H9 (cell line): ENCODE measurements around the gene DNAH8. TPM values are rescaled to one million over a fixed set of nuclear protein-coding genes. Genes with fewer than 3 reads are reported as not detected.

ENCODE experiments used
- DNase-seq: peaks from one replicate; pipeline ENCODE4 v3.0.0-alpha.2; 2017
- H2AFZ ChIP-seq: one replicate; pipeline ENCODE4 v1.6.1; 2013; ENCODE audit warnings: mild to moderate bottlenecking, low read length, control low read depth, moderate library complexity
- H2AK5ac ChIP-seq: 2 replicates; pipeline ENCODE4 v1.6.1; 2013; ENCODE audit warnings: low read length, control low read depth, mixed read lengths; ENCODE audit not compliant: insufficient read length
- H2BK120ac ChIP-seq: one replicate; pipeline ENCODE4 v1.6.1; 2013; ENCODE audit warnings: low read depth, mild to moderate bottlenecking, low read length, control low read depth, inconsistent platforms; ENCODE audit not compliant: poor library complexity, severe bottlenecking
- H2BK12ac ChIP-seq: 2 replicates; pipeline ENCODE4 v1.6.1; 2013; ENCODE audit warnings: low read length, control low read depth, mixed read lengths, low read depth; ENCODE audit not compliant: insufficient read length
- H2BK15ac ChIP-seq: 2 replicates; pipeline ENCODE4 v1.6.1; 2013; ENCODE audit warnings: low read depth, low read length, control low read depth
- H2BK20ac ChIP-seq: one replicate; pipeline ENCODE4 v1.6.1; 2013; ENCODE audit warnings: low read depth, mild to moderate bottlenecking, low read length, control low read depth, inconsistent platforms; ENCODE audit not compliant: poor library complexity, severe bottlenecking
- H2BK5ac ChIP-seq: 2 replicates; pipeline ENCODE4 v1.6.1; 2013; ENCODE audit warnings: low read length, control low read depth, mixed read lengths; ENCODE audit not compliant: insufficient read length
- H3K14ac ChIP-seq: 2 replicates; pipeline ENCODE4 v1.6.1; 2013; ENCODE audit warnings: low read length, control low read depth; ENCODE audit not compliant: insufficient read depth
- H3K18ac ChIP-seq: 2 replicates; pipeline ENCODE4 v1.6.1; 2013; ENCODE audit warnings: low read depth, mild to moderate bottlenecking, mixed read lengths, low read length, control low read depth; ENCODE audit not compliant: insufficient read length
- H3K23ac ChIP-seq: 2 replicates; pipeline ENCODE4 v1.6.1; 2013; ENCODE audit warnings: low read length, control low read depth, mixed read lengths, low read depth; ENCODE audit not compliant: insufficient read length
- H3K23me2 ChIP-seq: 2 replicates; pipeline ENCODE4 v1.6.1; 2013; ENCODE audit warnings: low read depth, mild to moderate bottlenecking, mixed read lengths, low read length, control low read depth; ENCODE audit not compliant: insufficient read length, poor library complexity, severe bottlenecking
- H3K27ac ChIP-seq: 2 replicates; pipeline ENCODE4 v1.5.1; 2013; ENCODE audit warnings: low read length, control low read depth, mixed read lengths, low read depth; ENCODE audit not compliant: insufficient read length
- H3K27me3 ChIP-seq: 2 replicates; pipeline ENCODE4 v1.6.1; 2013; ENCODE audit warnings: low read length, control low read depth, inconsistent platforms; ENCODE audit not compliant: insufficient read depth
- H3K4ac ChIP-seq: 2 replicates; pipeline ENCODE4 v1.6.1; 2013; ENCODE audit warnings: low read depth, mild to moderate bottlenecking, control low read depth, inconsistent platforms, low read length, moderate library complexity
- H3K4me1 ChIP-seq: 2 replicates; pipeline ENCODE4 v1.6.1; 2013; ENCODE audit warnings: low read length, control low read depth, inconsistent platforms; ENCODE audit not compliant: insufficient read depth
- H3K4me2 ChIP-seq: 2 replicates; pipeline ENCODE4 v1.6.1; 2013; ENCODE audit warnings: low read length, control low read depth, mixed read lengths; ENCODE audit not compliant: insufficient read length, insufficient read depth
- H3K56ac ChIP-seq: 2 replicates; pipeline ENCODE4 v1.6.1; 2013; ENCODE audit warnings: low read depth, mild to moderate bottlenecking, mixed read lengths, low read length, control low read depth; ENCODE audit not compliant: insufficient read length
- H3K79me1 ChIP-seq: 2 replicates; pipeline ENCODE4 v1.6.1; 2013; ENCODE audit warnings: low read depth, mild to moderate bottlenecking, moderate library complexity, low read length, control low read depth, inconsistent platforms; ENCODE audit not compliant: insufficient read depth, poor library complexity, severe bottlenecking
- H3K79me2 ChIP-seq: 2 replicates; pipeline ENCODE4 v1.6.1; 2013; ENCODE audit warnings: low read length, control low read depth, inconsistent platforms; ENCODE audit not compliant: insufficient read depth
- H3K9ac ChIP-seq: 2 replicates; pipeline ENCODE4 v1.6.1; 2013; ENCODE audit warnings: low read length, control low read depth, mixed read lengths; ENCODE audit not compliant: insufficient read length; ENCODE audit errors: extremely low read depth
- H3K9me3 ChIP-seq: one replicate; pipeline ENCODE4 v1.6.1; 2013; ENCODE audit warnings: low read depth, low read length, inconsistent platforms; ENCODE audit not compliant: control insufficient read depth
- H3T11ph ChIP-seq: one replicate; pipeline ENCODE4 v1.6.1; 2013; ENCODE audit warnings: mild to moderate bottlenecking, low read length, control low read depth, inconsistent platforms
- H4K20me1 ChIP-seq: one replicate; pipeline ENCODE4 v1.6.1; 2013; ENCODE audit not compliant: control insufficient read depth, insufficient read length, insufficient read depth
- H4K5ac ChIP-seq: 2 replicates; pipeline ENCODE4 v1.6.1; 2013; ENCODE audit warnings: low read depth, mild to moderate bottlenecking, mixed read lengths, low read length, control low read depth; ENCODE audit not compliant: insufficient read length
- H4K8ac ChIP-seq: replicated peaks from 2 replicates; pipeline ENCODE4 v1.6.1; 2013; ENCODE audit warnings: low read length, control low read depth, mixed read lengths, low read depth; ENCODE audit not compliant: insufficient read length
- H4K91ac ChIP-seq: 2 replicates; pipeline ENCODE4 v1.6.1; 2013; ENCODE audit warnings: low read depth, mild to moderate bottlenecking, moderate library complexity, mixed read lengths, low read length, control low read depth; ENCODE audit not compliant: insufficient read length
- H3K27ac Mint-ChIP-seq, 3 experiments: 2 replicates in 2 of 3; 3 replicates in 1 of 3; pipeline ENCODE4 v1.8.0; 2020 to 2021; ENCODE audit warnings: mixed read lengths in 3 of 3, mild to moderate bottlenecking in 1 of 3, moderate library complexity in 1 of 3
- H3K27me3 Mint-ChIP-seq: 2 replicates; pipeline ENCODE4 v1.8.0; 2021; ENCODE audit warnings: low read depth, mild to moderate bottlenecking, moderate library complexity, mixed read lengths
- H3K36me3 Mint-ChIP-seq, 3 experiments: 2 replicates in 2 of 3; 3 replicates in 1 of 3; pipeline ENCODE4 v1.8.0; 2020 to 2021; ENCODE audit warnings: low read depth in 3 of 3, mixed read lengths in 3 of 3; ENCODE audit not compliant: insufficient read depth in 1 of 3
- H3K4me1 Mint-ChIP-seq, 2 experiments: 2 replicates each; pipeline ENCODE4 v1.8.0; 2020; ENCODE audit warnings: mixed read lengths in 2 of 2
- H3K4me3 Mint-ChIP-seq, 2 experiments: 2 replicates in 1 of 2; 3 replicates in 1 of 2; pipeline ENCODE4 v1.8.0; 2020 to 2021; ENCODE audit warnings: mild to moderate bottlenecking in 2 of 2, mixed read lengths in 2 of 2, moderate library complexity in 1 of 2
- H3K9me3 Mint-ChIP-seq, 2 experiments: 2 replicates in 1 of 2; 3 replicates in 1 of 2; pipeline ENCODE4 v1.8.0; 2020; ENCODE audit warnings: mild to moderate bottlenecking in 2 of 2, mixed read lengths in 2 of 2, moderate library complexity in 1 of 2
- WGBS: extraction: QIAGEN DNeasy Blood & Tissue Kit; methylation state at CpG from one replicate; pipeline ENCODE4 v1.1.7; 2013; ENCODE audit warnings: missing lambda C conversion rate, low lambda C conversion rate, mixed read lengths; ENCODE audit not compliant: insufficient read length; ENCODE audit errors: extremely low coverage; 5-methylcytosine and 5-hydroxymethylcytosine counted together
- total RNA-seq: library from RNA; stranded (reverse); gene quantifications from 2 replicates; pipeline ENCODE4 v1.2.1, GENCODE V29; 2021
- TF ChIP-seq, protein P1 (sequence below): fragments of 200-600 bp; sonication (generic); conservative IDR thresholded peaks from 3 replicates; pipeline ENCODE4 v1.8.0; 2021; ENCODE audit warnings: antibody characterized with exemption, mild to moderate bottlenecking

The DNAH8 gene
- total RNA-seq, 1 experiment from 2014 or later: not detected

DNA sequence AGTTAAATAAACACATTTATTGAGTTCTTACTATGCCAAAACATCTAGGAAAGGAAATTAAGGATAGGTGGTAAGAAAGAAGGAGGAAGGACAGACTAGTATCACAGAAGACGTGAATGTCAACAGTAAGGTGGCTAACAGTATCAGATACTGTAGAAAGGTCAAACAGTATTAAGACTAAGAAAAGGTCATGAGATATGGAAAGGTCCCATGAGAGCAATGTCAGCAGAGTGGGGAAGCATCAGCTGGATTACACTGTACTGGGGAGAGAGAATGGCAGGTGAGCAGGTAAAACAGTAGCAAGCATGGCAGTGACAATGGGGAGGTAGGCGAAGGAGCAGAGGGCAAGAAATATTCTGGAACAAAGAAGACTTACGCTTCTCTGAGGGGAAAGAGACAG lies 30.2 kb upstream of the DNAH8 start:
- no peak overlapping the region for H3K27ac ChIP-seq
- H3K27me3 ChIP-seq: no peaks in the 10 kb centered on the region
- H3K23me2 ChIP-seq: no peaks in the 10 kb centered on the region

More for the DNA sequence above, 30.2 kb upstream of the DNAH8 start:
- TF ChIP-seq, protein P1, sequence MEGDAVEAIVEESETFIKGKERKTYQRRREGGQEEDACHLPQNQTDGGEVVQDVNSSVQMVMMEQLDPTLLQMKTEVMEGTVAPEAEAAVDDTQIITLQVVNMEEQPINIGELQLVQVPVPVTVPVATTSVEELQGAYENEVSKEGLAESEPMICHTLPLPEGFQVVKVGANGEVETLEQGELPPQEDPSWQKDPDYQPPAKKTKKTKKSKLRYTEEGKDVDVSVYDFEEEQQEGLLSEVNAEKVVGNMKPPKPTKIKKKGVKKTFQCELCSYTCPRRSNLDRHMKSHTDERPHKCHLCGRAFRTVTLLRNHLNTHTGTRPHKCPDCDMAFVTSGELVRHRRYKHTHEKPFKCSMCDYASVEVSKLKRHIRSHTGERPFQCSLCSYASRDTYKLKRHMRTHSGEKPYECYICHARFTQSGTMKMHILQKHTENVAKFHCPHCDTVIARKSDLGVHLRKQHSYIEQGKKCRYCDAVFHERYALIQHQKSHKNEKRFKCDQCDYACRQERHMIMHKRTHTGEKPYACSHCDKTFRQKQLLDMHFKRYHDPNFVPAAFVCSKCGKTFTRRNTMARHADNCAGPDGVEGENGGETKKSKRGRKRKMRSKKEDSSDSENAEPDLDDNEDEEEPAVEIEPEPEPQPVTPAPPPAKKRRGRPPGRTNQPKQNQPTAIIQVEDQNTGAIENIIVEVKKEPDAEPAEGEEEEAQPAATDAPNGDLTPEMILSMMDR: no peak
- no peak overlapping the region for H2AFZ ChIP-seq
- H3K4me1 Mint-ChIP-seq: peaks cover 9% of the 10 kb centered on the region in 2 experiments; a peak in 3 of 4 replicates
- no peak overlapping the region for H2BK15ac ChIP-seq
- H3K23ac ChIP-seq: no peak overlapping the region
- H2BK120ac ChIP-seq: no peak overlapping the region
- peaks cover 12% of the 10 kb centered on the region for H3K79me1 ChIP-seq
- no peak overlapping the region for H2AK5ac ChIP-seq
- no peak overlapping the region for H2BK12ac ChIP-seq
- no peaks in the 10 kb centered on the region for H3K9me3 Mint-ChIP-seq
- peaks cover 23 to 51% (median 50%) of the 10 kb centered on the region in 3 experiments for H3K36me3 Mint-ChIP-seq
- H3K4me2 ChIP-seq: no peak overlapping the region
- H3K4ac ChIP-seq: no peak overlapping the region
- H2BK5ac ChIP-seq: no peak overlapping the region
- H2BK20ac ChIP-seq: no peak overlapping the region
- H3K56ac ChIP-seq: no peak overlapping the region
- no peak overlapping the region for H3T11ph ChIP-seq
- H3K27ac Mint-ChIP-seq: no peak overlapping the region
- no peak overlapping the region for H3K18ac ChIP-seq
- H3K27me3 Mint-ChIP-seq: no peaks in the 10 kb centered on the region
- no CpG with 5 or more reads among the region's 3 CpGs for WGBS
- no peak overlapping the region for H3K9ac ChIP-seq
- H4K20me1 ChIP-seq: no peaks in the 10 kb centered on the region
- H3K9me3 ChIP-seq: no peaks in the 10 kb centered on the region
- H4K5ac ChIP-seq: no peak overlapping the region
- no peak overlapping the region for H3K14ac ChIP-seq
- no peaks in the 10 kb centered on the region for H3K4me1 ChIP-seq
- H3K79me2 ChIP-seq: no peaks in the 10 kb centered on the region
- no peak for DNase-seq
- no peak overlapping the region for H4K91ac ChIP-seq
- no peak overlapping the region for H3K4me3 Mint-ChIP-seq
- no peak overlapping the region for H4K8ac ChIP-seq
